OCI-LY7 (cell line): Measurements from ENCODE around the gene COX7B. TPM values are rescaled to one million over a fixed set of nuclear protein-coding genes. Genes with fewer than 3 reads are reported as not detected.

Experiments used
- BruUV-seq: library from RNA; stranded (reverse); fragments of 400-500 nt; replicated peaks from 2 replicates; lab custom pipeline; 2021; lab: Mats Ljungman, UMichigan
- CTCF ChIA-PET: fragments of 300-600 bp; sonication (Branson Sonifier 250); formaldehyde crosslinking; loops from one replicate; lab custom pipeline; 2022; ENCODE audit warnings: antibody characterized with exemption; ENCODE audit not compliant: unreplicated experiment; lab: Charles Lee
- POLR2A ChIA-PET: fragments of 300-600 bp; sonication (Branson Sonifier 250); formaldehyde crosslinking; loops from one replicate; lab custom pipeline; 2022; ENCODE audit warnings: antibody characterized with exemption; lab: Charles Lee
- DNase-seq: peaks from one replicate; pipeline ENCODE4 v3.0.0-alpha.2; 2015; ENCODE audit warnings: low spot score
- H2AFZ ChIP-seq: fragments of 200-600 bp; sonication (generic), shearing (Covaris generic); 2 replicates; pipeline ENCODE4 v1.6.1; 2014; ENCODE audit warnings: mild to moderate bottlenecking, antibody characterized with exemption, low read length, moderate library complexity
- H3K27ac ChIP-seq: fragments of 200-600 bp; sonication (generic); 2 replicates; pipeline ENCODE4 v1.5.1; 2014; ENCODE audit warnings: mixed run types, low read depth, mild to moderate bottlenecking, moderate library complexity, low read length, inconsistent platforms; ENCODE audit not compliant: poor library complexity, severe bottlenecking
- H3K36me3 ChIP-seq: fragments of 200-600 bp; sonication (generic); 2 replicates; pipeline ENCODE4 v1.6.1; 2014; ENCODE audit warnings: mild to moderate bottlenecking, antibody characterized with exemption, low read length, moderate library complexity, mixed read lengths; ENCODE audit not compliant: insufficient read depth
- H3K4me1 ChIP-seq: fragments of 200-600 bp; sonication (generic); 2 replicates; pipeline ENCODE4 v1.5.1; 2014; ENCODE audit warnings: mild to moderate bottlenecking, low read length; ENCODE audit not compliant: insufficient read depth, poor library complexity, severe bottlenecking
- H3K4me2 ChIP-seq: fragments of 200-600 bp; sonication (generic); 2 replicates; pipeline ENCODE4 v1.6.1; 2014; ENCODE audit warnings: mild to moderate bottlenecking, low read length
- H3K4me3 ChIP-seq: fragments of 200-600 bp; sonication (generic); 2 replicates; pipeline ENCODE4 v1.5.1; 2014; ENCODE audit warnings: mild to moderate bottlenecking, low read depth, low read length; ENCODE audit not compliant: poor library complexity, severe bottlenecking
- H3K79me2 ChIP-seq: fragments of 200-600 bp; sonication (generic); 2 replicates; pipeline ENCODE4 v1.6.1; 2016; ENCODE audit warnings: low read depth, mild to moderate bottlenecking, low read length, moderate library complexity, mixed read lengths; ENCODE audit not compliant: insufficient read depth
- H3K9me2 ChIP-seq: fragments of 200-600 bp; sonication (generic); 2 replicates; pipeline ENCODE4 v1.6.1; 2016; ENCODE audit warnings: mild to moderate bottlenecking, low read length, mixed read lengths; ENCODE audit not compliant: insufficient read depth
- H3K9me3 ChIP-seq: fragments of 200-600 bp; sonication (generic); 2 replicates; pipeline ENCODE4 v1.6.1; 2014; ENCODE audit warnings: mild to moderate bottlenecking, mixed run types, low read length, mixed read lengths
- H4K20me1 ChIP-seq: fragments of 200-600 bp; sonication (generic); 2 replicates; pipeline ENCODE4 v1.6.1; 2014; ENCODE audit warnings: mild to moderate bottlenecking, antibody characterized with exemption, low read length, moderate library complexity, mixed read lengths; ENCODE audit not compliant: insufficient read depth
- CTCF ChIP-seq: fragments of 200-600 bp; sonication (generic); conservative IDR thresholded peaks from 2 replicates; pipeline ENCODE4 v1.5.1; 2014; ENCODE audit warnings: mild to moderate bottlenecking, antibody characterized with exemption, low read length, moderate library complexity, mixed read lengths
- EZH2phosphoT487 ChIP-seq: fragments of 200-600 bp; sonication (generic); IDR thresholded peaks from 2 replicates; pipeline ENCODE4 v1.6.1; 2018; ENCODE audit warnings: low read depth, borderline replicate concordance, mild to moderate bottlenecking, mixed run types, antibody characterized with exemption, low read length, moderate library complexity, mixed read lengths
- intact Hi-C: fragments of 100-400 bp; cut with micrococcal nuclease; formaldehyde crosslinking; loops from one replicate; pipeline ENCODE4 v1.10.0; 2022; ENCODE audit not compliant: unreplicated experiment
- total RNA-seq, 2 experiments: library from RNA; depleted of rRNA in 1 of 2; stranded (reverse); fragments of >200 nt in 1 of 2; shearing (Covaris generic) in 1 of 2; gene quantifications; 2 replicates each; pipeline ENCODE4 v1.2.3, GENCODE V29; 2014 to 2022

Gene COX7B
- total RNA-seq, 2 experiments from 2014 or later = 199 to 256 TPM

DNA sequence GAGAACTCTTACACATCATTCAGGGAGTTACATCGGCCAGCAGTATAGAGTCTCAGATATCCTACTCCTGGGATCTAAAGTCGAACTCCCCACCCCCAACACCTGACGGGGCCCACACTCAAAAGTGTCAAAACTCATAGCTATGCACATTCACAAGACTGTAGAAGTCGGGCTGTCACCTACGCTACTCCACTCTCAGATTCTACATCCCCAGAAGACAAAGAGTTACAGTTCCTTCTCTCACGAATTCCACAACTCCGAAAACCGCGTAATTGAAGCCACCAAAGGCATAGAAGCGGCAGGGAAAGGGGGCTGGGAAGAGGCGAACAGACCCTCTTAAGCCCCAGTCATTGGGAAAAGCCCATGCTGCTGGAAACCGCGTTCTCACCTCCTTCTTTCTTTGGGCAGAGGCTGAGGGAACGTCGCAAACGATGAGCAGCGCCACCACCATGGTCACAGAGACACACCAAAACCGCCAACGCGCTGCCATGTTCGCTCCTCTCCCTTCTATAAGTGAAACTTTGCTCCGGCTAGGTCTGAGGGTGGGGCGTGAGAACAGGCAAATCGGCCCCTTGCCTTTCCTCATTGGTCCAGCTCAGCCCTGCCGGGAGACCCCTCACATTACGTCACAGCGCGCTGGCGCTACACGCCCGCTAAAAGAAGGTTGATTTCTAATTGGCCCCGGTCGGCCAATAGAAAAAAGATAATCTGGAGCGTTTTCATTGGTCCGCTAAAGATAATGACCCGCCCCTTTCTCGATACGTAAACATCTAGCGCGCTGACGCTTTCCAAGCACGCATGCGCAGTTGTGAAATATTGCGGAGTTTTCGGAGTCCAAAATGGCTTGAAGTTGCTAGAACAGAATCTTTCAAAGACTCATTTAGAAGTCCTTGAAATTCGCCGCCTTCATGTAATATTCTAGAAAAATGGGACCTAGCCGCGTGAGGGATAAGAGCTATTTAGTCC lies 4.1 kb upstream of the COX7B start, which contains the start of gene MAGT1:
TSS of gene MAGT1 (minus strand) at position 515 of the 966 bp plus-strand sequence. CDS start at position 490, 25 bp downstream.
- peaks cover 9% of the 10 kb centered on the region for H3K4me1 ChIP-seq
- TSS peak; percentile 82 for BruUV-seq
- H3K4me2 ChIP-seq = peak within 1 kb of the TSS; percentile 67
- CTCF ChIA-PET = no interaction called here
- no peaks in the 10 kb centered on the region for H3K9me2 ChIP-seq
- POLR2A ChIA-PET = interaction anchor here (0.6 to 1.7 kb wide), 7 partner anchors 11 to 955 kb away, joined by 3 to 6 read pairs (median 3); no protein-coding TSS in a partner anchor
- peak within 1 kb of the TSS; percentile 69; the same call in 1 of the 2 replicates for H2AFZ ChIP-seq
- intact Hi-C loops = loop anchor here (5.0 to 10.0 kb wide), 3 partner anchors 110 to 1750 kb away; partner anchors contain the start of genes ATRX and P2RY10
- H3K79me2 ChIP-seq = peaks cover 57% of the 10 kb centered on the region
- DNase-seq = peak; percentile 95
- H4K20me1 ChIP-seq = no peaks in the 10 kb centered on the region
- H3K27ac ChIP-seq = peak within 1 kb of the TSS; percentile 83
- H3K4me3 ChIP-seq = peak within 1 kb of the TSS; percentile 87
- H3K36me3 ChIP-seq = peaks cover 7% of the 10 kb centered on the region
- H3K9me3 ChIP-seq = no peaks in the 10 kb centered on the region
- TF ChIP-seq CTCF = no peak; the same call in 1 of the 2 replicates
- no peak for TF ChIP-seq EZH2phosphoT487

GRCh38 chrX:77900688-77901087 lies 1.4 kb downstream of the COX7B start:
- no peaks in the 10 kb centered on the region for H3K9me2 ChIP-seq
- peak overlapping the region; percentile 75 for H3K4me2 ChIP-seq
- intact Hi-C loops = no loop called here
- ChIA-PET POLR2A (interaction anchor here (1.1 to 2.8 kb wide), 3 partner anchors 10 to 55 kb away, joined by 3 to 35 read pairs (median 4); partner anchors contain the start of gene ATP7A), CTCF (no interaction called here)
- TF ChIP-seq CTCF = no peak
- no peak for TF ChIP-seq EZH2phosphoT487
- H3K27ac ChIP-seq = no peak overlapping the region
- peaks cover 41% of the 10 kb centered on the region for H3K79me2 ChIP-seq
- BruUV-seq = no TSS peak
- H4K20me1 ChIP-seq = no peaks in the 10 kb centered on the region
- no peaks in the 10 kb centered on the region for H3K4me1 ChIP-seq
- H3K4me3 ChIP-seq = peak overlapping the region; percentile 91
- no peak for DNase-seq
- H3K9me3 ChIP-seq = no peaks in the 10 kb centered on the region
- peaks cover 54% of the 10 kb centered on the region for H3K36me3 ChIP-seq
- no peak overlapping the region for H2AFZ ChIP-seq
